GM12878 (cell line): Measurements from ENCODE around the gene UBASH3B. TPM values are rescaled to one million over a fixed set of nuclear protein-coding genes. Genes with fewer than 3 reads are reported as not detected.

Source experiments
- ATAC-seq: fragments of 200-7000 bp; cut with Tn5 transposase; 3 replicates; pipeline ENCODE4 v1.9.1; 2020; ENCODE audit warnings: mild to moderate bottlenecking, moderate library complexity
- BruUV-seq: library from RNA; stranded (reverse); fragments of 400-500 nt; replicated peaks from 2 replicates; lab custom pipeline; 2021; lab: Mats Ljungman, UMichigan
- CTCF ChIA-PET: fragments of 300-600 bp; sonication (Branson Sonifier 250); formaldehyde crosslinking; extraction: SDS; loops from one replicate; lab custom pipeline; 2021; ENCODE audit warnings: inconsistent platforms; lab: Yijun Ruan, JAX
- POLR2A ChIA-PET: fragments of 350-600 bp; formaldehyde crosslinking; extraction: SDS; loops from one replicate; lab custom pipeline; 2021; ENCODE audit warnings: inconsistent platforms; lab: Charles Lee
- RAD21 ChIA-PET: fragments of 300-600 bp; sonication (Branson Sonifier 250); formaldehyde crosslinking; loops from one replicate; lab custom pipeline; 2023; ENCODE audit warnings: antibody characterized with exemption; ENCODE audit not compliant: unreplicated experiment; lab: Charles Lee
- SMC1A ChIA-PET: fragments of 300-600 bp; sonication (Branson Sonifier 250); formaldehyde crosslinking; loops from one replicate; lab custom pipeline; 2023; ENCODE audit not compliant: unreplicated experiment, uncharacterized antibody; lab: Charles Lee
- DNase-seq: peaks from one replicate; pipeline ENCODE4 v3.0.0-alpha.2; 2011; ENCODE audit warnings: low read depth, low spot score
- FAIRE-seq: peaks from 3 replicates; lab custom pipeline; 2011; peaks lifted over from hg19 to GRCh38; lab: Jason Lieb, UNC
- H2AFZ ChIP-seq: 2 replicates; pipeline ENCODE4 v1.6.0; 2011; ENCODE audit warnings: low read depth, low read length, control low read depth; ENCODE audit not compliant: control insufficient read depth
- H3K27ac ChIP-seq: 2 replicates; pipeline ENCODE4 v1.5.1; 2011; ENCODE audit warnings: control low read depth; ENCODE audit not compliant: control insufficient read depth, insufficient read depth
- H3K27me3 ChIP-seq, 2 experiments: replicated peaks in 1 of 2; 2 replicates each; pipeline versions ENCODE4 v1.6.0 to v1.6.1; 2011; ENCODE audit warnings: low read length in 1 of 2; ENCODE audit not compliant: control insufficient read depth in 2 of 2, insufficient read depth in 2 of 2
- H3K36me3 ChIP-seq, 2 experiments: 2 replicates each; pipeline ENCODE4 v1.5.1; 2011; ENCODE audit warnings: low read length in 1 of 2; ENCODE audit not compliant: control insufficient read depth in 2 of 2, insufficient read depth in 2 of 2
- H3K4me1 ChIP-seq: 2 replicates; pipeline ENCODE4 v1.6.1; 2011; ENCODE audit warnings: mild to moderate bottlenecking, low read length, moderate library complexity, mixed read lengths; ENCODE audit not compliant: control insufficient read depth, insufficient read depth
- H3K4me2 ChIP-seq: 2 replicates; pipeline ENCODE4 v1.6.0; 2011; ENCODE audit warnings: control low read depth; ENCODE audit not compliant: control insufficient read depth, insufficient read depth
- H3K4me3 ChIP-seq: fragments of 200-600 bp; sonication (generic); 2 replicates; pipeline ENCODE4 v1.5.1; 2016
- H3K79me2 ChIP-seq: 2 replicates; pipeline ENCODE4 v1.6.0; 2011; ENCODE audit warnings: low read length; ENCODE audit not compliant: control insufficient read depth, insufficient read depth
- H3K9ac ChIP-seq: 2 replicates; pipeline ENCODE4 v1.8.0; 2011; ENCODE audit warnings: low read length, control low read depth, mixed read lengths; ENCODE audit not compliant: control insufficient read depth, insufficient read depth
- H3K9me3 ChIP-seq: replicated peaks from 3 replicates; pipeline ENCODE4 v1.5.1; 2011; ENCODE audit warnings: mild to moderate bottlenecking, low read length; ENCODE audit not compliant: control insufficient read depth, insufficient read depth
- H4K20me1 ChIP-seq: 2 replicates; pipeline ENCODE4 v1.6.0; 2011; ENCODE audit not compliant: control insufficient read depth, insufficient read depth
- ATF3 ChIP-seq: IDR thresholded peaks from 2 replicates; pipeline ENCODE4 v1.6.1; 2011; ENCODE audit warnings: low read depth, mild to moderate bottlenecking, low read length, moderate library complexity, borderline replicate concordance; ENCODE audit errors: extremely low read depth
- CBX3 ChIP-seq: fragments of 200-600 bp; sonication (generic); IDR thresholded peaks from 2 replicates; pipeline ENCODE4 v1.6.1; 2016; ENCODE audit warnings: low read depth, borderline replicate concordance
- CREB1 ChIP-seq: IDR thresholded peaks from 2 replicates; pipeline ENCODE4 v1.6.1; 2012; ENCODE audit warnings: low read depth, mild to moderate bottlenecking, inconsistent platforms
- E2F8 ChIP-seq: fragments of 450-650 bp; IDR thresholded peaks from 2 replicates; pipeline ENCODE4 v1.6.1; 2018; ENCODE audit warnings: mild to moderate bottlenecking, low read depth, moderate library complexity; ENCODE audit not compliant: partially characterized antibody
- EGR1 ChIP-seq, 2 experiments: IDR thresholded peaks; 1 replicate in 1 of 2; 2 replicates in 1 of 2; pipeline ENCODE4 v1.6.1; 2011 to 2012; ENCODE audit warnings: low read depth in 2 of 2, low read length in 2 of 2, borderline replicate concordance in 1 of 2, mild to moderate bottlenecking in 1 of 2, moderate library complexity in 1 of 2
- EP300 ChIP-seq, 2 experiments: fragments of 150-350 bp in 1 of 2; IDR thresholded peaks; 2 replicates each; pipeline ENCODE4 v1.6.1; 2011 to 2012; ENCODE audit warnings: low read depth in 2 of 2, low read length in 2 of 2, borderline replicate concordance in 1 of 2, improper control_type of control experiment in 1 of 2, inconsistent platforms in 1 of 2; ENCODE audit not compliant: control insufficient read depth in 1 of 2
- FOS ChIP-seq: IDR thresholded peaks from 3 replicates; pipeline ENCODE4 v1.6.1; 2011; ENCODE audit warnings: borderline replicate concordance; ENCODE audit not compliant: insufficient read length; ENCODE audit errors: extremely low read depth
- GATAD2B ChIP-seq: fragments of 450-650 bp; conservative IDR thresholded peaks from 2 replicates; pipeline ENCODE4 v1.6.1; 2017; ENCODE audit warnings: low read depth, mild to moderate bottlenecking, moderate library complexity
- IKZF2 ChIP-seq, 2 experiments: fragments of 450-650 bp; IDR thresholded peaks; 2 replicates each; pipeline ENCODE4 v1.6.1; 2017; ENCODE audit warnings: mild to moderate bottlenecking in 2 of 2, moderate library complexity in 2 of 2
- JUNB ChIP-seq: IDR thresholded peaks from 2 replicates; pipeline ENCODE4 v1.6.1; 2016; ENCODE audit warnings: antibody characterized with exemption, mild to moderate bottlenecking
- MEF2B ChIP-seq: fragments of 450-650 bp; IDR thresholded peaks from 2 replicates; pipeline ENCODE4 v1.6.1; 2018; ENCODE audit warnings: mild to moderate bottlenecking, moderate library complexity; ENCODE audit not compliant: partially characterized antibody, poor library complexity, severe bottlenecking
- MTA2 ChIP-seq: fragments of 450-650 bp; IDR thresholded peaks from 2 replicates; pipeline ENCODE4 v1.6.1; 2016; ENCODE audit warnings: low read depth, mild to moderate bottlenecking, moderate library complexity
- NBN ChIP-seq: fragments of 450-650 bp; IDR thresholded peaks from 2 replicates; pipeline ENCODE4 v1.6.1; 2016
- NFIC ChIP-seq: IDR thresholded peaks from 2 replicates; pipeline ENCODE4 v1.6.1; 2012; ENCODE audit warnings: low read depth, mild to moderate bottlenecking, inconsistent platforms, low read length, moderate library complexity
- PAX5 ChIP-seq: IDR thresholded peaks from 2 replicates; pipeline ENCODE4 v1.6.1; 2011; ENCODE audit warnings: low read depth, low read length, borderline replicate concordance
- PKNOX1 ChIP-seq: fragments of 450-650 bp; IDR thresholded peaks from 2 replicates; pipeline ENCODE4 v1.6.1; 2016; ENCODE audit warnings: mild to moderate bottlenecking
- RAD51 ChIP-seq: fragments of 450-650 bp; IDR thresholded peaks from 2 replicates; pipeline ENCODE4 v1.6.1; 2016; ENCODE audit warnings: moderate library complexity, mild to moderate bottlenecking, inconsistent platforms
- SMAD1 ChIP-seq: fragments of 450-650 bp; IDR thresholded peaks from 2 replicates; pipeline ENCODE4 v1.6.1; 2018; ENCODE audit warnings: mild to moderate bottlenecking, low read depth; ENCODE audit not compliant: partially characterized antibody
- STAT1 ChIP-seq: fragments of 450-650 bp; conservative IDR thresholded peaks from 2 replicates; pipeline ENCODE4 v1.6.1; 2014; ENCODE audit warnings: antibody characterized with exemption, mild to moderate bottlenecking
- TARDBP ChIP-seq: IDR thresholded peaks from 2 replicates; pipeline ENCODE4 v1.6.1; 2016; ENCODE audit warnings: borderline replicate concordance
- TCF7 ChIP-seq: IDR thresholded peaks from 2 replicates; pipeline ENCODE4 v1.6.1; 2014; ENCODE audit warnings: antibody characterized with exemption, borderline replicate concordance
- WGBS: methylation state at CpG from one replicate; pipeline ENCODE4 v1.1.6; 2016; ENCODE audit warnings: low lambda C conversion rate; ENCODE audit not compliant: insufficient replicate concordance, insufficient coverage; ENCODE audit errors: missing lambda C conversion rate; 5-methylcytosine and 5-hydroxymethylcytosine counted together
- in situ Hi-C: fragments of 300-500 bp; cut with MboI; formaldehyde crosslinking; loops from 9 replicates; pipeline ENCODE4 v1.14.3; 2018; ENCODE audit warnings: mixed read lengths
- intact Hi-C: fragments of 100-400 bp; cut with micrococcal nuclease; formaldehyde crosslinking; loops from one replicate; pipeline ENCODE4 v1.14.2; 2022; ENCODE audit not compliant: unreplicated experiment
- polyA plus RNA-seq, 11 experiments: library from polyadenylated mRNA; depleted of rRNA in 4 of 11; unstranded in 6 of 11; stranded (reverse) in 5 of 11; fragments of >200 nt; fragmentation: Nextera tagmentation in 4 of 11; fragmentation: Illumina TruSeq in 1 of 11; extraction: Ambion mirVana in 4 of 11; extraction: Trizol in 1 of 11; gene quantifications; 1 replicate in 1 of 11; 2 replicates in 10 of 11; pipeline versions ENCODE4 v1.2.1 to v1.2.3, GENCODE V29; 2011 to 2016; ENCODE audit warnings: inconsistent platforms in 2 of 11, missing spikeins in 2 of 11, low read depth in 1 of 11
- total RNA-seq, 4 experiments: library from RNA; depleted of rRNA in 3 of 4; stranded (reverse); fragments of >200 nt in 3 of 4; fragmentation: Illumina TruSeq in 1 of 4; extraction: Trizol in 1 of 4; gene quantifications; 2 replicates each; pipeline versions ENCODE4 v1.2.1 to v1.2.3, GENCODE V29; 2013 to 2021

Gene UBASH3B
- total and polyA plus RNA-seq, 10 of the 15 experiments (the other 5 are each of a cell fraction or from before 2014, with no cell fraction given) = 0.18 to 3.3 (median 0.57) TPM

GRCh38 chr11:122746050-122746478 lies 90.5 kb downstream of the UBASH3B start:
- H4K20me1 ChIP-seq = no peaks in the 10 kb centered on the region
- CTCF ChIA-PET = interaction anchor here (1.1 to 5.7 kb wide), 10 partner anchors 9 to 166 kb away, joined by 3 to 38 read pairs (median 4); no protein-coding TSS in a partner anchor
- BruUV-seq = no TSS peak
- intact Hi-C loops = no loop called here
- H3K9ac ChIP-seq = no peak overlapping the region
- SMC1A ChIA-PET = interaction anchor here (1.0 to 3.0 kb wide), 9 partner anchors 10 to 121 kb away, joined by 3 to 30 read pairs (median 7); no protein-coding TSS in a partner anchor
- DNase-seq (peak; percentile 87), ATAC-seq (peak; percentile 88), FAIRE-seq (peak; percentile 76)
- no peaks in the 10 kb centered on the region for H3K36me3 ChIP-seq
- RAD21 ChIA-PET = interaction anchor here (0.9 to 1.5 kb wide), 4 partner anchors 10 to 124 kb away, joined by 3 to 8 read pairs (median 4); no protein-coding TSS in a partner anchor
- peak overlapping the region; percentile 38; the same call in 1 of the 2 replicates for H3K27ac ChIP-seq
- 11% methylated on average over 13 of the region's 13 CpGs for WGBS
- H3K4me3 ChIP-seq = no peak overlapping the region
- in situ Hi-C loops = no loop called here
- H3K4me1 ChIP-seq = peaks cover 39% of the 10 kb centered on the region
- H3K9me3 ChIP-seq = no peaks in the 10 kb centered on the region
- no peak overlapping the region; the same call in 1 of the 2 replicates for H2AFZ ChIP-seq
- peaks cover 0 to 2% of the 10 kb centered on the region in 2 experiments; a peak in 1 of 4 replicates for H3K27me3 ChIP-seq
- H3K4me2 ChIP-seq = peak overlapping the region; percentile 79
- H3K79me2 ChIP-seq = no peaks in the 10 kb centered on the region
- POLR2A ChIA-PET = interaction anchor here (0.6 kb wide), 1 partner anchor 25 kb away, joined by 4 read pairs; no protein-coding TSS in a partner anchor
- TF ChIP-seq CREB1 (peak; percentile 66), IKZF2 (IDR thresholded peaks at IDR 0.05) (peak; percentile 79), EGR1 (IDR thresholded peaks at IDR 0.05; ENCODE audit: borderline replicate concordance in 1 of 2, low read depth in 2 of 2, low read length in 2 of 2) (peak in 1 of 2 experiments; percentile 95; a peak in 2 of 3 replicates), RAD51 (peak; percentile 43; the same call in 1 of the 2 replicates), PAX5 (peak; percentile 56; the same call in 1 of the 2 replicates), CBX3 (no peak), NFIC (peak; percentile 71; the same call in 1 of the 2 replicates), FOS (no peak), ATF3 (no peak), MTA2 (peak; percentile 80), TCF7 (no peak), NBN (peak; percentile 51; the same call in 1 of the 2 replicates), GATAD2B (0 out of 2 replicates have a peak, but pooled peaks have one; percentile 26), E2F8 (no peak), PKNOX1 (peak; percentile 72), SMAD1 (no peak), TARDBP (no peak), JUNB (peak; percentile 34; the same call in 1 of the 2 replicates), MEF2B (peak; percentile 88), EP300 (IDR thresholded peaks at IDR 0.05; ENCODE audit: borderline replicate concordance in 1 of 2, control insufficient read depth in 1 of 2, low read depth in 2 of 2, low read length in 2 of 2) (peak; percentile 14 to 61; a peak in 1 of 4 replicates), STAT1 (no peak)
